Stimulated activated CD4-positive, alpha-beta T cell treated with anti-CD3 and anti-CD28 coated beads, TNF-alpha, amount 100 ng/mL, for 48 hours (primary cell): ENCODE measurements around the gene NYAP2.

Experiments
- DNase-seq, 3 donors: peaks; one replicate each; pipeline ENCODE4 v3.0.0-alpha.2; 2020; ENCODE audit warnings: low read depth in 3 of 3

NYAP2 gene

GRCh38 chr2:225399504-225399903 lies at the start of gene NYAP2:
NYAP2 (plus strand) TSS chr2:225399710; CDS start chr2:225408881, 9,171 bp downstream.
- no peak for DNase-seq

GRCh38 chr2:225353579-225354085 lies 45.9 kb upstream of the NYAP2 start:
- no peak for DNase-seq

GRCh38 chr2:225354281-225354774 lies 45.2 kb upstream of the NYAP2 start:
- no peak for DNase-seq

- DNase-seq: no peak
Measured at GRCh38 chr2:225355788-225356187, 43.7 kb upstream of the NYAP2 start.

- no peak for DNase-seq
Measured at GRCh38 chr2:225366731-225367130, 32.8 kb upstream of the NYAP2 start.

- DNase-seq: no peak
Measured at GRCh38 chr2:225367482-225367881, 32.0 kb upstream of the NYAP2 start.

- DNase-seq: no peak
Measured at GRCh38 chr2:225378984-225379383, 20.5 kb upstream of the NYAP2 start.

- no peak for DNase-seq
Measured at GRCh38 chr2:225379856-225380255, 19.7 kb upstream of the NYAP2 start.

GRCh38 chr2:225381609-225382008 lies 17.9 kb upstream of the NYAP2 start:
- no peak for DNase-seq

- DNase-seq: no peak
Measured at GRCh38 chr2:225398372-225398771, 1.1 kb upstream of the NYAP2 start.

GRCh38 chr2:225400060-225400511 lies 576 bp downstream of the NYAP2 start:
- peak in 1 of 3 donors; percentile 4 for DNase-seq

- DNase-seq: no peak
Measured at GRCh38 chr2:225400546-225401400, 1.3 kb downstream of the NYAP2 start.

- DNase-seq: no peak
Measured at GRCh38 chr2:225402210-225402776, 2.8 kb downstream of the NYAP2 start.

- no peak for DNase-seq
Measured at GRCh38 chr2:225411452-225411851, 11.9 kb downstream of the NYAP2 start.

- DNase-seq: no peak
Measured at GRCh38 chr2:225413786-225414185, 14.3 kb downstream of the NYAP2 start.

- DNase-seq: no peak
Measured at GRCh38 chr2:225414902-225415301, 15.4 kb downstream of the NYAP2 start.

- no peak for DNase-seq
Measured at GRCh38 chr2:225415341-225415740, 15.8 kb downstream of the NYAP2 start.

- DNase-seq: no peak
Measured at GRCh38 chr2:225415792-225416191, 16.3 kb downstream of the NYAP2 start.

- DNase-seq: no peak
Measured at GRCh38 chr2:225416616-225417367, 17.3 kb downstream of the NYAP2 start.

GRCh38 chr2:225419033-225419432 lies 19.5 kb downstream of the NYAP2 start:
- no peak for DNase-seq

GRCh38 chr2:225422145-225422544 lies 22.6 kb downstream of the NYAP2 start:
- DNase-seq: no peak

GRCh38 chr2:225425284-225425683 lies 25.8 kb downstream of the NYAP2 start:
- DNase-seq: no peak
